ENCODE measurements around the gene RGS4. TPM values are rescaled to one million over a fixed set of nuclear protein-coding genes. Genes with fewer than 3 reads are reported as not detected.

Gene RGS4
- total and polyA plus RNA-seq, 2 experiments from 2014 or later, result 0.32 to 0.38 TPM

GRCh38 chr1:163038928-163039706 lies 30.0 kb upstream of the RGS4 start:
- no peaks in the 10 kb centered on the region; the same call in 1 of the 2 replicates for H3K9me2 ChIP-seq (ENCODE audit: insufficient read depth)
- H3K36me3 ChIP-seq (ENCODE audit: insufficient read depth), result no peaks in the 10 kb centered on the region
- H3K79me2 ChIP-seq (replicated peaks; ENCODE audit: insufficient read depth), result no peaks in the 10 kb centered on the region
- Mint-ChIP-seq H3K4me1 (no peaks in the 10 kb centered on the region), H3K36me3 (ENCODE audit: low read depth) (no peaks in the 10 kb centered on the region), H3K27ac (no peak overlapping the region), H3K27me3 (ENCODE audit: insufficient read depth, low read depth, poor library complexity) (no peaks in the 10 kb centered on the region), H3K4me3 (no peak overlapping the region), H3K9me3 (no peaks in the 10 kb centered on the region)
- H2AFZ ChIP-seq, result no peak overlapping the region
- no peaks in the 10 kb centered on the region for H3K4me1 ChIP-seq (ENCODE audit: insufficient read depth)
- no peak for ATAC-seq
- no peaks in the 10 kb centered on the region for H3K27me3 ChIP-seq (ENCODE audit: insufficient read depth)
- DNase-seq (ENCODE audit: low spot score), result no peak
- H3K4me2 ChIP-seq, result no peak overlapping the region
- H4K20me1 ChIP-seq (replicated peaks; ENCODE audit: insufficient read depth), result no peaks in the 10 kb centered on the region
- TF ChIP-seq REST (IDR thresholded peaks at IDR 0.05; ENCODE audit: unreplicated experiment) (no peak), ZNF462 (CRISPR knock-in tag; IDR thresholded peaks at IDR 0.05) (no peak), EZH2 (IDR thresholded peaks at IDR 0.05; ENCODE audit: low read depth, unreplicated experiment) (no peak), ZNF114 (CRISPR knock-in tag; IDR thresholded peaks at IDR 0.05) (no peak), NANOG (IDR thresholded peaks at IDR 0.05; ENCODE audit: borderline replicate concordance) (no peak), EZH2phosphoT487 (IDR thresholded peaks at IDR 0.05; ENCODE audit: unreplicated experiment) (no peak), JUNB (IDR thresholded peaks at IDR 0.05; ENCODE audit: unreplicated experiment) (no peak), STAT1 (IDR thresholded peaks at IDR 0.05; ENCODE audit: unreplicated experiment) (no peak), POLR2AphosphoS5 (IDR thresholded peaks at IDR 0.05; ENCODE audit: low read depth) (no peak), CTCF (conservative IDR thresholded peaks at IDR 0.05; ENCODE audit: low read depth in 2 of 2) (no peak), CREB1 (CRISPR knock-in tag; IDR thresholded peaks at IDR 0.05; ENCODE audit: low read depth) (no peak), ZNF331 (CRISPR knock-in tag; IDR thresholded peaks at IDR 0.05; ENCODE audit: low read depth) (no peak)
- TF ChIP-seq, protein P1, sequence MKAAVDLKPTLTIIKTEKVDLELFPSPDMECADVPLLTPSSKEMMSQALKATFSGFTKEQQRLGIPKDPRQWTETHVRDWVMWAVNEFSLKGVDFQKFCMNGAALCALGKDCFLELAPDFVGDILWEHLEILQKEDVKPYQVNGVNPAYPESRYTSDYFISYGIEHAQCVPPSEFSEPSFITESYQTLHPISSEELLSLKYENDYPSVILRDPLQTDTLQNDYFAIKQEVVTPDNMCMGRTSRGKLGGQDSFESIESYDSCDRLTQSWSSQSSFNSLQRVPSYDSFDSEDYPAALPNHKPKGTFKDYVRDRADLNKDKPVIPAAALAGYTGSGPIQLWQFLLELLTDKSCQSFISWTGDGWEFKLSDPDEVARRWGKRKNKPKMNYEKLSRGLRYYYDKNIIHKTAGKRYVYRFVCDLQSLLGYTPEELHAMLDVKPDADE (IDR thresholded peaks at IDR 0.05), result no peak
- H3F3A ChIP-seq (replicated peaks; ENCODE audit: low read depth), result no peaks in the 10 kb centered on the region
- H3K27ac ChIP-seq (ENCODE audit: low read depth), result no peak overlapping the region
- no peak overlapping the region for H3K4me3 ChIP-seq

Data from GM23338 (cell line).